ENCODE data around the gene DDAH1.

The DDAH1 gene

GRCh38 chr1:85484264-85484663 lies 19.3 kb upstream of the DDAH1 start:
- TF ChIP-seq CTCF (IDR thresholded peaks at IDR 0.05; ENCODE audit: insufficient read depth, missing control alignments), result no peak
- DNase-seq (ENCODE audit: insufficient read length, low spot score) (no peak), FAIRE-seq (no peak)

- TF ChIP-seq CTCF (IDR thresholded peaks at IDR 0.05; ENCODE audit: insufficient read depth, missing control alignments), result no peak
- DNase-seq (ENCODE audit: insufficient read length, low spot score) (no peak), FAIRE-seq (no peak)
Measured at GRCh38 chr1:85481688-85482087, 16.7 kb upstream of the DDAH1 start.

DNA sequence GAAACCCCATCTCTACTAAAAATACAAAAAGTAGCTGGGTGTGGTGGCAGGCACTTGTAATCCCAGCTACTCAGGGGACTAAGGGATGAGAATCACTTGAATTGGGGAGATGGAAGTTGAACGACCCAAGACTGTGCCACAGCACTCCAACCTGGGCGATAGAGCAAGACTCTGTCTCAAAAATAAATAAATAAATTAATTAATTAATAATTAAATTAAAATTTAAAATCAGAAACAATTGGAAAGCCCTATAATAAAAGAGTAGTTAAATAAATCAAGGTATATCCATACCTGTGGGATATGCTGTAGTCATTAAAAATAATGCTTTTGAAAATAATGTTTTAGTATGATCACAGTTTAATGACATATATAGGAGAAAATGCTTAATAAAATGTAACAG lies 15.6 kb upstream of the DDAH1 start:
- FAIRE-seq, result no peak
- no peak for TF ChIP-seq CTCF (IDR thresholded peaks at IDR 0.05; ENCODE audit: insufficient read depth, missing control alignments)
- no peak for DNase-seq (ENCODE audit: insufficient read length, low spot score)

GRCh38 chr1:85479491-85479890 lies 14.5 kb upstream of the DDAH1 start:
- FAIRE-seq (no peak), DNase-seq (ENCODE audit: insufficient read length, low spot score) (no peak)

DNA sequence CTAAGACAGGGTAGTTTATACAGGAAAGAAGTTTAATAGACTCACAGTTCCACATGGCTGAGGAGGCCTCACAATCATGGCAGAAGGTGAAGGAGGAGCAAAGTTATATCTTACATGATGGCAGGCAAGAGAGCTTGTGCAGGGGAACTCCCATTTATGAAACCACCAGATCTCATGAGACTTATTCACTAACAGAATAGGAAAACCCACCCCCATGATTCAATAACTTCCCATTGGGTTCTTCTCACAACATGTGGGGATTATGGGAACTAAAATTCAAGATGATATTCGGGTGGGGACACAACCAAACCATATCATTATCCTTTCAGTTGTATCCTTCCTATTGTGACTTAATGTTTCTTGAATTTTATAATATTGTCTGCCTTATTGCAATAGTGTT lies 13.4 kb upstream of the DDAH1 start:
- DNase-seq (ENCODE audit: insufficient read length, low spot score) (no peak), FAIRE-seq (no peak)
- TF ChIP-seq CTCF (IDR thresholded peaks at IDR 0.05; ENCODE audit: insufficient read depth, missing control alignments), result no peak

More at GRCh38 chr1:85479491-85479890, 14.5 kb upstream of the DDAH1 start:
- no peak for TF ChIP-seq CTCF (IDR thresholded peaks at IDR 0.05; ENCODE audit: insufficient read depth, missing control alignments)

GRCh38 chr1:85475055-85475454 lies 10.1 kb upstream of the DDAH1 start:
- DNase-seq (ENCODE audit: insufficient read length, low spot score) (no peak), FAIRE-seq (no peak)
- TF ChIP-seq CTCF (IDR thresholded peaks at IDR 0.05; ENCODE audit: insufficient read depth, missing control alignments), result no peak

GRCh38 chr1:85473390-85473789 lies 8.4 kb upstream of the DDAH1 start:
- DNase-seq (ENCODE audit: insufficient read length, low spot score) (no peak), FAIRE-seq (no peak)
- TF ChIP-seq CTCF (IDR thresholded peaks at IDR 0.05; ENCODE audit: insufficient read depth, missing control alignments), result no peak

Data from D721Med (cell line).